Natural killer cell treated with Interleukin-12 subunit alpha and Interleukin-12 subunit beta and Interleukin-15 and Interleukin-18, amount 100 ng/mL, for 72 hours (primary cell): ENCODE measurements around the gene DDB1. TPM values are rescaled to one million over a fixed set of nuclear protein-coding genes. Genes with fewer than 3 reads are reported as not detected.
"Not testable (repeated sequence)": the region's sequence is repeated elsewhere in the genome, so short reads cannot be mapped to it uniquely, and the experiment has no call there.

Source experiments
- ATAC-seq, 2 donors: fragments of 150-1000 bp; cut with Tn5 transposase in 1 of 2; sonication (Bioruptor Pico), chemical (Tn5 transposase) in 1 of 2; 2 replicates each; pipeline ENCODE4 v1.10.0; 2021
- DNase-seq: peaks from one replicate; pipeline ENCODE4 v3.0.0; 2022; ENCODE audit warnings: low spot score
- H3K27ac Mint-ChIP-seq, 2 donors: 1 replicate in 1 of 2; 2 replicates in 1 of 2; pipeline ENCODE4 v1.8.0; 2022; ENCODE audit warnings: mixed read lengths in 2 of 2, mild to moderate bottlenecking in 1 of 2, moderate library complexity in 1 of 2
- H3K27me3 Mint-ChIP-seq, 2 donors: 1 replicate in 1 of 2; 2 replicates in 1 of 2; pipeline ENCODE4 v1.8.0; 2022; ENCODE audit warnings: mixed read lengths in 2 of 2
- H3K36me3 Mint-ChIP-seq: one replicate; pipeline ENCODE4 v1.8.0; 2022; ENCODE audit warnings: mixed read lengths
- H3K4me1 Mint-ChIP-seq, 2 donors: 1 replicate in 1 of 2; 2 replicates in 1 of 2; pipeline ENCODE4 v1.8.0; 2022; ENCODE audit warnings: low read depth in 2 of 2, mixed read lengths in 2 of 2, mild to moderate bottlenecking in 1 of 2
- H3K4me3 Mint-ChIP-seq: one replicate; pipeline ENCODE4 v1.8.0; 2022; ENCODE audit warnings: mixed read lengths
- H3K9me3 Mint-ChIP-seq: 2 replicates; pipeline ENCODE4 v1.8.0; 2022; ENCODE audit warnings: mixed read lengths
- total RNA-seq, 2 donors: library from RNA; stranded (reverse); gene quantifications; one replicate each; pipeline ENCODE4 v1.2.3, GENCODE V29; 2022

DDB1 gene
- total RNA-seq, 2 donors from 2014 or later = 241 to 276 TPM

GRCh38 chr11:61272731-61273130 is 60.2 kb downstream of the DDB1 start:
- no peaks in the 10 kb centered on the region for H3K27me3 Mint-ChIP-seq
- no peaks in the 10 kb centered on the region for H3K4me1 Mint-ChIP-seq
- no peak overlapping the region for H3K4me3 Mint-ChIP-seq
- ATAC-seq (no peak), DNase-seq (no peak)
- H3K36me3 Mint-ChIP-seq = no peaks in the 10 kb centered on the region
- no peaks in the 10 kb centered on the region for H3K9me3 Mint-ChIP-seq
- H3K27ac Mint-ChIP-seq = no peak overlapping the region

- Mint-ChIP-seq H3K27ac (no peak overlapping the region), H3K4me3 (no peak overlapping the region), H3K36me3 (no peaks in the 10 kb centered on the region), H3K27me3 (no peaks in the 10 kb centered on the region), H3K9me3 (no peaks in the 10 kb centered on the region), H3K4me1 (no peaks in the 10 kb centered on the region)
- no peak for DNase-seq
- peak in 1 of 2 donors; percentile 64 for ATAC-seq
These were observed 62.4 kb downstream of the DDB1 start for GRCh38 chr11:61270354-61271076.

GRCh38 chr11:61268588-61269250 is 64.2 kb downstream of the DDB1 start:
- no peak overlapping the region for H3K4me3 Mint-ChIP-seq
- ATAC-seq (peak in 1 of 2 donors; percentile 54), DNase-seq (no peak)
- H3K27ac Mint-ChIP-seq = no peak overlapping the region
- no peaks in the 10 kb centered on the region for H3K4me1 Mint-ChIP-seq
- no peaks in the 10 kb centered on the region for H3K27me3 Mint-ChIP-seq
- H3K9me3 Mint-ChIP-seq = no peaks in the 10 kb centered on the region
- H3K36me3 Mint-ChIP-seq = no peaks in the 10 kb centered on the region

GRCh38 chr11:61267437-61267841 is 65.5 kb downstream of the DDB1 start:
- H3K4me1 Mint-ChIP-seq = no peaks in the 10 kb centered on the region
- DNase-seq = no peak
- H3K27ac Mint-ChIP-seq = no peak overlapping the region
- ATAC-seq = no peak
- H3K4me3 Mint-ChIP-seq = no peak overlapping the region
- no peaks in the 10 kb centered on the region for H3K36me3 Mint-ChIP-seq
- no peaks in the 10 kb centered on the region for H3K9me3 Mint-ChIP-seq
- H3K27me3 Mint-ChIP-seq = no peaks in the 10 kb centered on the region

- Mint-ChIP-seq H3K36me3 (no peaks in the 10 kb centered on the region), H3K27ac (no peak overlapping the region), H3K4me3 (no peak overlapping the region), H3K9me3 (no peaks in the 10 kb centered on the region), H3K4me1 (no peaks in the 10 kb centered on the region), H3K27me3 (no peaks in the 10 kb centered on the region)
- ATAC-seq (no peak), DNase-seq (no peak)
These were observed 66.3 kb downstream of the DDB1 start for GRCh38 chr11:61266602-61267001.

- H3K27ac Mint-ChIP-seq = no peak overlapping the region
- H3K27me3 Mint-ChIP-seq = peaks cover 2 to 7% of the 10 kb centered on the region in 2 donors
- H3K9me3 Mint-ChIP-seq = no peaks in the 10 kb centered on the region
- DNase-seq = no peak
- H3K4me1 Mint-ChIP-seq = no peaks in the 10 kb centered on the region
- no peak for ATAC-seq
- H3K4me3 Mint-ChIP-seq = no peak overlapping the region
- H3K36me3 Mint-ChIP-seq = no peaks in the 10 kb centered on the region
These were observed 67.5 kb downstream of the DDB1 start for GRCh38 chr11:61265357-61265756.

- no peak overlapping the region for H3K27ac Mint-ChIP-seq
- H3K27me3 Mint-ChIP-seq = peaks cover 2 to 8% of the 10 kb centered on the region in 2 donors
- ATAC-seq = no peak
- H3K36me3 Mint-ChIP-seq = no peaks in the 10 kb centered on the region
- no peaks in the 10 kb centered on the region for H3K9me3 Mint-ChIP-seq
- H3K4me3 Mint-ChIP-seq = no peak overlapping the region
- DNase-seq = no peak
- no peaks in the 10 kb centered on the region for H3K4me1 Mint-ChIP-seq
These were observed 68.1 kb downstream of the DDB1 start for GRCh38 chr11:61264795-61265194.

- Mint-ChIP-seq H3K4me1 (no peaks in the 10 kb centered on the region), H3K9me3 (no peaks in the 10 kb centered on the region), H3K27ac (no peak overlapping the region), H3K27me3 (peaks cover 2 to 8% of the 10 kb centered on the region in 2 donors), H3K36me3 (no peaks in the 10 kb centered on the region), H3K4me3 (no peak overlapping the region)
- DNase-seq = no peak
- ATAC-seq = no peak
These were observed 68.5 kb downstream of the DDB1 start for GRCh38 chr11:61264371-61264770.

- DNase-seq = no peak
- no peak overlapping the region for H3K27ac Mint-ChIP-seq
- no peaks in the 10 kb centered on the region for H3K9me3 Mint-ChIP-seq
- H3K4me1 Mint-ChIP-seq = no peaks in the 10 kb centered on the region
- ATAC-seq = no peak
- H3K27me3 Mint-ChIP-seq = peaks cover 2 to 8% of the 10 kb centered on the region in 2 donors
- no peak overlapping the region for H3K4me3 Mint-ChIP-seq
- H3K36me3 Mint-ChIP-seq = no peaks in the 10 kb centered on the region
These were observed 73.5 kb downstream of the DDB1 start for GRCh38 chr11:61259363-61259762.

GRCh38 chr11:61258546-61258945 is 74.4 kb downstream of the DDB1 start:
- H3K36me3 Mint-ChIP-seq = no peaks in the 10 kb centered on the region
- no peak for ATAC-seq
- DNase-seq = no peak
- no peak overlapping the region for H3K4me3 Mint-ChIP-seq
- no peaks in the 10 kb centered on the region for H3K4me1 Mint-ChIP-seq
- H3K9me3 Mint-ChIP-seq = no peaks in the 10 kb centered on the region
- H3K27me3 Mint-ChIP-seq = peaks cover 2 to 8% of the 10 kb centered on the region in 2 donors
- H3K27ac Mint-ChIP-seq = no peak overlapping the region

GRCh38 chr11:61256710-61257482 is 76.0 kb downstream of the DDB1 start:
- ATAC-seq = no peak
- no peaks in the 10 kb centered on the region for H3K36me3 Mint-ChIP-seq
- no peaks in the 10 kb centered on the region for H3K4me1 Mint-ChIP-seq
- DNase-seq = no peak
- no peak overlapping the region for H3K27ac Mint-ChIP-seq
- H3K4me3 Mint-ChIP-seq = no peak overlapping the region
- peaks cover 5 to 8% of the 10 kb centered on the region in 2 donors for H3K27me3 Mint-ChIP-seq
- H3K9me3 Mint-ChIP-seq = no peaks in the 10 kb centered on the region

- Mint-ChIP-seq H3K36me3 (no peaks in the 10 kb centered on the region), H3K27me3 (peaks cover 0 to 6% of the 10 kb centered on the region in 2 donors), H3K9me3 (no peaks in the 10 kb centered on the region), H3K27ac (no peak overlapping the region), H3K4me3 (no peak overlapping the region), H3K4me1 (no peaks in the 10 kb centered on the region)
- DNase-seq (peak; percentile 66), ATAC-seq (peak; percentile 72 to 76)
These were observed 78.4 kb downstream of the DDB1 start for GRCh38 chr11:61254403-61255025.

- H3K4me1 Mint-ChIP-seq, H3K9me3 Mint-ChIP-seq, H3K27me3 Mint-ChIP-seq, H3K4me3 Mint-ChIP-seq, ATAC-seq, DNase-seq, H3K36me3 Mint-ChIP-seq, H3K27ac Mint-ChIP-seq: not testable (repeated sequence)
These were observed 80.6 kb downstream of the DDB1 start for GRCh38 chr11:61252332-61252731.
